ENCODE results near the gene EFNA5. TPM values are rescaled to one million over a fixed set of nuclear protein-coding genes. Genes with fewer than 3 reads are reported as not detected.

The EFNA5 gene
- total and polyA plus RNA-seq, 5 donors from 2014 or later = 0.73 TPM; not detected in 4

DNA sequence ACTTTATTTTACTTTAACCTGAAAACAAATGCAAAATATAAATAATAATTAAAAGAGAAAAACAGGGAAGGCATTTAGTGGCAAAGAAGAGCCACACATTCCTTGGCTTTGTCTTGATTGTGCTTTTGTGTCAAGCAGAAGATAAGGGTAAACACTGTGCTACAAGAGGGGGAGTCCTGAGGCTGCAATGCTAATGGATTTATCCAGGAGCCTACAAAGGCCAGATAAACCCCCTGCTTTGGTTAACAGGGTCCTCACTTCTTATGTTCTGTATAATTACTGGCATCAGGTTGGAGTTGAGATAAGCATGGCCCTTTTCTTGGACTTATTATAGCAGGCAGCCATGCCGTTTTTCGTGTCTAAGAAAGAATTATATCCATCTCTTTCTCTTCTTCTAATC, 302.8 kb downstream of the EFNA5 start:
- Mint-ChIP-seq H3K27me3 (no peaks in the 10 kb centered on the region), H3K9me3 (peaks cover 0 to 3% (median 0%) of the 10 kb centered on the region in 7 donors), H3K36me3 (no peaks in the 10 kb centered on the region), H3K4me3 (no peak overlapping the region), H3K4me1 (no peaks in the 10 kb centered on the region), H3K27ac (no peak overlapping the region)
- no peak overlapping the region for H3K27ac ChIP-seq (ENCODE audit: insufficient read depth, low read length, poor library complexity, severe bottlenecking)
- H3K4me1 ChIP-seq (ENCODE audit: control insufficient read depth, insufficient read depth, low read length, poor library complexity, severe bottlenecking) = no peaks in the 10 kb centered on the region
- ATAC-seq (ENCODE audit: low read depth in 2 of 2) (no peak), DNase-seq (no peak)
- H3K4me3 ChIP-seq (ENCODE audit: low read depth, low read length) = no peak overlapping the region
- no peaks in the 10 kb centered on the region for H3K27me3 ChIP-seq (ENCODE audit: control insufficient read depth, insufficient read depth, low read length)
- no peaks in the 10 kb centered on the region for H3K36me3 ChIP-seq (ENCODE audit: control insufficient read depth, insufficient read depth, low read length)
- H3K9me3 ChIP-seq (ENCODE audit: control insufficient read depth in 2 of 2, low read length in 2 of 2) = no peaks in the 10 kb centered on the region

DNA sequence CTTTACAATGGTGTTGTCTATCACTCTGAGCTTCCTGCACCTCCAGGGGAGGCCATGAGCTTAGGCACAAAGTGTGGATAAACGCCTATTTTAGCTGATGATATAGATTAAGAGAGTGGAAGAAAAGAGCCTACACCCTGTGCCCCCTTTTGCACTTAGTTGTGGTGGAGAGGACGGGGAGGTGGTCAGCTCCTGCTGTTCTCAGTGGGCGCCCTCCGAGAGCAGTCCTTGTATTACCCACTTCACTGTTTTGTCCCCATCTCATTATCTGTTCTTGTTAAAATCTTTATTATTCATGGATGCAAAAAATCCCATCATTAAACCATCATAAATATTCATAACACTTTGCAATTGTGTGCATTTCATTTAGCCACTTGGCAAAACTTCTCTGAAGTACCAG, 303.3 kb downstream of the EFNA5 start:
- Mint-ChIP-seq H3K27ac (no peak overlapping the region), H3K4me3 (no peak overlapping the region), H3K9me3 (peaks cover 0 to 3% (median 0%) of the 10 kb centered on the region in 7 donors), H3K27me3 (no peaks in the 10 kb centered on the region), H3K36me3 (no peaks in the 10 kb centered on the region), H3K4me1 (no peaks in the 10 kb centered on the region)
- Histone ChIP-seq H3K36me3 (ENCODE audit: control insufficient read depth, insufficient read depth, low read length) (no peaks in the 10 kb centered on the region), H3K4me1 (ENCODE audit: control insufficient read depth, insufficient read depth, low read length, poor library complexity, severe bottlenecking) (no peaks in the 10 kb centered on the region), H3K4me3 (ENCODE audit: low read depth, low read length) (no peak overlapping the region), H3K9me3 (ENCODE audit: control insufficient read depth in 2 of 2, low read length in 2 of 2) (no peaks in the 10 kb centered on the region), H3K27me3 (ENCODE audit: control insufficient read depth, insufficient read depth, low read length) (no peaks in the 10 kb centered on the region), H3K27ac (ENCODE audit: insufficient read depth, low read length, poor library complexity, severe bottlenecking) (no peak overlapping the region)
- DNase-seq (no peak), ATAC-seq (ENCODE audit: low read depth in 2 of 2) (no peak)

DNA sequence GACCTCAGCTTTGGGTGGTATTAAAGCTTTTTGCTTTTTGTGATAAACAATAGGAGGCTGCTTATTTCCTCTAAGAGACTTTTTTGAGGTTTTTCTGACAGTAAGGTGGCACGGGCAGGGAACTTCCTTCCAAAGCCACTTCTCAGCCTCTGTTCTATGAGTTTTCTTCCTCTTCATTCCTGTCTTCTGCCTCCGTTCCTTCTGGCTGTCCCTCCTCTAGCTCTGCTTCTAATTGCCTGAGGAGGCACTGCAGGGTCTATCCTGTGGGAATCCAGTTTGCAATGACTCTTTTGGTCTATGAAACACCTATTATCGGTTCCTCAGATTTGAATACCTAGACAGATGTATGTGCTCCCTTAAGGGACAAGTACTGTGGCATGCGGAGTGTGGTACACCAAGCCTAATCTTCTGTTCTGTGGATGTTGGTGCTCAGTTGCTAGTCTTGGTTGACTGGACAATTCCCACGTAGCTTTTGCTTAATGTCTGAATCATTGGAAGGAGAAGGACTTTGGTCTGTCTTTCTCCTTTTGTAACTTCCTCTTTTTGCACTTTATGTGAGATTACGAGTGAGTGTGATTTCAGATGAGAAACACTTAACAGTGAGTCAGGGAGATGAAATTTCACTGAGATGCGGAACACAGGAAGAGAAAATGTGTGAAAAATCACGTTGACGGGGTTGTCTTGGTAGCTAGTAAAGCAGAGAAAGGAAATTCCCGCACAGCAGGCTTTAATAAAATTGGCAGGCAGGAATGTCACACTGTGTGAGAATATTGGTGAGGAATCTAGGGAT, 305.2 kb downstream of the EFNA5 start:
- no peak overlapping the region for H3K4me3 Mint-ChIP-seq
- ATAC-seq (ENCODE audit: low read depth in 2 of 2) = no peak

DNA sequence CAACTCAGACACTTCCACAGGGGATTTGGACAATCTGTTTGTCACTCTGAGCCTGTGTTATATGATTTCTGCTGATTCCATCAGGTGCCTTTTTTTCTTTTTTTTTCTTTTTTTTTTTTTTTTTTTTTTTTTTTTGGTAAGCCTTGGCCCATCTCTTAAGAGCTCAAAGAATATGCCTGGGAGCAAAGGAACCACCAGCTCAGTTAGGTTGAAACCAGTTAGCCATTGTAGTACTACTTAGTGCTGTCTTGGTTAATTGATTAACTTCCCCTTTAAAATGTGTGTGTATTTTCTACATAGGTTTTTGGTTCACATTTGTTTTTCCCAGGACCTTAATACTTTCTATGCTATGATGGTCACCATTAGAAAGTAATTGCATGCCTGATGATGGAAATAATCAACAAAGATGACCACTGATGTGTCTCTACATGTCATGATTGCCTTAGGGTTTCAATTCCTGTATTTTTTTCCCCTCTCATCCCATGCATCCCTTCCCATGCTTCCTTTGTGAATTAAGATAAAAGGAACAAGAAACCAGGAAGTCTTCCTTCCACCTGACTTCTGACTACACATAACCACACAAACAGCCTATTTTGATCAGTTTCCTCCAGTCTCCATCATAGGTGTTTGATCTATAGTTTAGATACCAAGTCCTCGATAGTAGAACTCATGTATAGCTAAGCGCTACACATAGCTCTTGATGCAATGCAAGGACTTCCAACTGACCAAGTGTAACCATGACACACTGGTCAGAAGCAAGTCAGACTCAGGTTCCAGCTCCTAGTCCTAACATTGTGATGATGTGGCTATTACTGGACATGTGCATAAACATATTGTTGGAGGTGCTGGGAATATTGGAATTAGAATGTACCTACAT, 306.1 kb downstream of the EFNA5 start:
- Histone ChIP-seq H3K27ac (ENCODE audit: insufficient read depth, low read length, poor library complexity, severe bottlenecking) (no peak overlapping the region), H3K36me3 (ENCODE audit: control insufficient read depth, insufficient read depth, low read length) (no peaks in the 10 kb centered on the region), H3K9me3 (ENCODE audit: control insufficient read depth in 2 of 2, low read length in 2 of 2) (no peaks in the 10 kb centered on the region), H3K4me1 (ENCODE audit: control insufficient read depth, insufficient read depth, low read length, poor library complexity, severe bottlenecking) (no peaks in the 10 kb centered on the region), H3K4me3 (ENCODE audit: low read depth, low read length) (no peak overlapping the region), H3K27me3 (ENCODE audit: control insufficient read depth, insufficient read depth, low read length) (no peaks in the 10 kb centered on the region)
- H3K27ac Mint-ChIP-seq = no peak overlapping the region
- no peak for ATAC-seq (ENCODE audit: low read depth in 2 of 2)
- H3K27me3 Mint-ChIP-seq = no peaks in the 10 kb centered on the region
- H3K9me3 Mint-ChIP-seq = peaks cover 0 to 3% (median 0%) of the 10 kb centered on the region in 7 donors
- no peak overlapping the region for H3K4me3 Mint-ChIP-seq
- no peaks in the 10 kb centered on the region for H3K4me1 Mint-ChIP-seq
- no peak for DNase-seq
- no peaks in the 10 kb centered on the region for H3K36me3 Mint-ChIP-seq

More for the DNA sequence above, 305.2 kb downstream of the EFNA5 start:
- no peak for DNase-seq
- H3K27ac ChIP-seq (ENCODE audit: insufficient read depth, low read length, poor library complexity, severe bottlenecking) = no peak overlapping the region
- no peaks in the 10 kb centered on the region for H3K9me3 ChIP-seq (ENCODE audit: control insufficient read depth in 2 of 2, low read length in 2 of 2)
- no peaks in the 10 kb centered on the region for H3K36me3 ChIP-seq (ENCODE audit: control insufficient read depth, insufficient read depth, low read length)
- H3K4me1 ChIP-seq (ENCODE audit: control insufficient read depth, insufficient read depth, low read length, poor library complexity, severe bottlenecking) = no peaks in the 10 kb centered on the region
- no peaks in the 10 kb centered on the region for H3K27me3 ChIP-seq (ENCODE audit: control insufficient read depth, insufficient read depth, low read length)
- Mint-ChIP-seq H3K27ac (no peak overlapping the region), H3K4me1 (no peaks in the 10 kb centered on the region), H3K27me3 (no peaks in the 10 kb centered on the region), H3K36me3 (no peaks in the 10 kb centered on the region), H3K9me3 (peaks cover 0 to 3% (median 0%) of the 10 kb centered on the region in 7 donors)
- no peak overlapping the region for H3K4me3 ChIP-seq (ENCODE audit: low read depth, low read length)

DNA sequence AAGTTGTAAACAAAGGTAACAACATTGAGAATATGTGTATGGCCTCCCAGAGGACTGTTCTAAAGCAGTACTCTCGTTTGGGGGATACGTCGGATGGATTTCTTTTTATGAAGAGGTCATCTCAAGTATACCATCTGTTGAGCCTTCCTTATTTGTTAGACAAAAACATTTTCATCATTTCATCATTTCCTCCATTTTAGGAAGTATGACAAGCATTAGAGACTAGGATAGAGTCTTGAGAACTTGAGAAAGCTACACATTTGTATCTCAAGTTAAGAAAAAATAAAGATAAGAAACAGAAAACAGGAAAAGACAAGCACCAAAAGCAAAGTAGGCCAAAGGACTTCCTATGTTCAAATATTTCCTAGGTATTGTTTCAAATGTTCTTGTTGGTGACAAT, 307.0 kb downstream of the EFNA5 start:
- DNase-seq (no peak), ATAC-seq (ENCODE audit: low read depth in 2 of 2) (no peak)
- no peaks in the 10 kb centered on the region for H3K36me3 Mint-ChIP-seq
- H3K27me3 ChIP-seq (ENCODE audit: control insufficient read depth, insufficient read depth, low read length) = no peaks in the 10 kb centered on the region
- H3K27ac Mint-ChIP-seq = no peak overlapping the region
- H3K4me1 Mint-ChIP-seq = no peaks in the 10 kb centered on the region
- H3K4me3 ChIP-seq (ENCODE audit: low read depth, low read length) = no peak overlapping the region
- H3K36me3 ChIP-seq (ENCODE audit: control insufficient read depth, insufficient read depth, low read length) = no peaks in the 10 kb centered on the region
- no peaks in the 10 kb centered on the region for H3K4me1 ChIP-seq (ENCODE audit: control insufficient read depth, insufficient read depth, low read length, poor library complexity, severe bottlenecking)
- no peaks in the 10 kb centered on the region for H3K27me3 Mint-ChIP-seq
- H3K27ac ChIP-seq (ENCODE audit: insufficient read depth, low read length, poor library complexity, severe bottlenecking) = no peak overlapping the region
- H3K9me3 ChIP-seq (ENCODE audit: control insufficient read depth in 2 of 2, low read length in 2 of 2) = no peaks in the 10 kb centered on the region
- H3K4me3 Mint-ChIP-seq = no peak overlapping the region
- peaks cover 0 to 3% (median 0%) of the 10 kb centered on the region in 7 donors for H3K9me3 Mint-ChIP-seq

DNA sequence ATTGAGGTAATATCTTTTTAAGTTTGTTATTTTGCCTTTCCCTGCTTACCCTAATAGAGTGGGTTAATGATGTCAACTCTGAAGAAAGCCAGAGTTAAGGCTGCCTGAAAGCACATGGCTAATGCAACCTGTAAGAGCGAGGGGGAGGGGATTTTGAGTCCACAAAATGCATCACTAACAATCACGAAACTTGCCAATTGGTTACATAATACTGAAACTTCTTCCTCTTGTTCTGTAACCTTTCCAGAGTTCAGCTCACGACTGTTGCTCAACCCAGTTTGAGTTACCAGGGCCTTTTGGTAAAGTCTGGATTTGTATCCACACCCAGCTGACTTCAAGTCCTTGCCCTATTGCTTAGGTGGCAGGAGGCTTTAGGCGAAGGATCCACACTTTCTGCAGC, 308.8 kb downstream of the EFNA5 start:
- DNase-seq = no peak
- Mint-ChIP-seq H3K27ac (no peak overlapping the region), H3K27me3 (no peaks in the 10 kb centered on the region), H3K36me3 (no peaks in the 10 kb centered on the region), H3K4me1 (no peaks in the 10 kb centered on the region), H3K9me3 (peaks cover 0 to 3% (median 0%) of the 10 kb centered on the region in 7 donors), H3K4me3 (no peak overlapping the region)
- no peak overlapping the region for H3K27ac ChIP-seq (ENCODE audit: insufficient read depth, low read length, poor library complexity, severe bottlenecking)
- no peak overlapping the region for H3K4me3 ChIP-seq (ENCODE audit: low read depth, low read length)
- no peak for ATAC-seq (ENCODE audit: low read depth in 2 of 2)
- no peaks in the 10 kb centered on the region for H3K36me3 ChIP-seq (ENCODE audit: control insufficient read depth, insufficient read depth, low read length)
- H3K9me3 ChIP-seq (ENCODE audit: control insufficient read depth in 2 of 2, low read length in 2 of 2) = no peaks in the 10 kb centered on the region
- no peaks in the 10 kb centered on the region for H3K4me1 ChIP-seq (ENCODE audit: control insufficient read depth, insufficient read depth, low read length, poor library complexity, severe bottlenecking)
- peaks cover 3% of the 10 kb centered on the region for H3K27me3 ChIP-seq (ENCODE audit: control insufficient read depth, insufficient read depth, low read length)

DNA sequence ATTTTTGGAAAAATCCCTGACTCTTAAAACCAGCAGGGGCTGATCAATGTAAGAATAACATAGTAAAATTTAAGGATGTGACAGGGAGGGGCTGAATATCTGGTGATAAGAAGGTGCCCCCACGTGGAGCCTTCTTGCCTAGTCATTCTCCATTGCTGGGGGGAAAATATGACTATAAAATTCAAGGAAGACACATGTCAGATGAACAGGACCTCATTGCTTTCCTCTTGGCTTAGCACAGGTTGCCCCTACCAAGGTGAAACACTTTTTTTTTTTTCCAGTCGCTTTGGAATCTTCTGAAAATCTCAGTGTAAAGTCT, 310.9 kb downstream of the EFNA5 start:
- Mint-ChIP-seq H3K9me3 (peaks cover 0 to 1% (median 0%) of the 10 kb centered on the region in 7 donors), H3K27ac (no peak overlapping the region), H3K27me3 (no peaks in the 10 kb centered on the region), H3K4me3 (no peak overlapping the region), H3K36me3 (no peaks in the 10 kb centered on the region), H3K4me1 (no peaks in the 10 kb centered on the region)
- Histone ChIP-seq H3K4me1 (ENCODE audit: control insufficient read depth, insufficient read depth, low read length, poor library complexity, severe bottlenecking) (no peaks in the 10 kb centered on the region), H3K9me3 (ENCODE audit: control insufficient read depth in 2 of 2, low read length in 2 of 2) (no peaks in the 10 kb centered on the region), H3K36me3 (ENCODE audit: control insufficient read depth, insufficient read depth, low read length) (no peaks in the 10 kb centered on the region), H3K4me3 (ENCODE audit: low read depth, low read length) (no peak overlapping the region), H3K27me3 (ENCODE audit: control insufficient read depth, insufficient read depth, low read length) (peaks cover 3% of the 10 kb centered on the region), H3K27ac (ENCODE audit: insufficient read depth, low read length, poor library complexity, severe bottlenecking) (no peak overlapping the region)
- ATAC-seq (ENCODE audit: low read depth in 2 of 2) (no peak), DNase-seq (no peak)

All from CD4-positive, CD25-positive, alpha-beta regulatory T cell (primary cell).